SH-SY5Y (cell line): Measurements from ENCODE around the gene PSD.

Source experiments
- GATA2 ChIP-seq: IDR thresholded peaks from 2 replicates; pipeline ENCODE4 v1.6.1; 2011; ENCODE audit warnings: mild to moderate bottlenecking, low read depth, low read length
- GATA3 ChIP-seq: IDR thresholded peaks from 2 replicates; pipeline ENCODE4 v1.6.1; 2011; ENCODE audit warnings: low read depth, mild to moderate bottlenecking, low read length, moderate library complexity

The PSD gene

GRCh38 chr10:102418622-102419268, at the start of gene PSD:
PSD (minus strand) TSS chr10:102418785; CDS start chr10:102417038, 1,747 bp downstream.
- TF ChIP-seq GATA2, result no peak
- TF ChIP-seq GATA3, result no peak

DNA sequence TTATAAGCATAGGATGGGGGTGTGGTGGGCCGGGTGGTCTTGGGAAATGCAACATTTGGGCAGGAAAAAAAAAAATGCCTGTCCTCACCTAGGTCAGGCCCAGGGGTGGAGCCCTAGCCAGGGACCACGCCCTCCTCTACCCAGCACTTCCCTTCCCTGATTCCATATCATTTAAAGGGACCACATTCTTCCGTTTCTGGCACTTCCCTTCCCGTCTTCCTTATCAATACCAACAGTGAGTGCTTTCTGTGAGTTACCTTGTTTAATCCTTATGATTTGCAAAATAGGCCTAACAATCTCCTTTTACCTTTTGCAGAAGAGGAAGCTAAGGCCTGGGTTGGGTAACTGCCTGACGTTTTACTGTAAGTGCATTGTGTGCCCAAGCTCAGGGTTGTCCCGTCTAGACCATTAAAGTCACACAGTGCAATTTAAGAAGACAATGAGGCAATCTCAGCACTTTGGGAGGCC, 49.4 kb upstream of the PSD start:
- TF ChIP-seq GATA2 (no peak), GATA3 (no peak)

DNA sequence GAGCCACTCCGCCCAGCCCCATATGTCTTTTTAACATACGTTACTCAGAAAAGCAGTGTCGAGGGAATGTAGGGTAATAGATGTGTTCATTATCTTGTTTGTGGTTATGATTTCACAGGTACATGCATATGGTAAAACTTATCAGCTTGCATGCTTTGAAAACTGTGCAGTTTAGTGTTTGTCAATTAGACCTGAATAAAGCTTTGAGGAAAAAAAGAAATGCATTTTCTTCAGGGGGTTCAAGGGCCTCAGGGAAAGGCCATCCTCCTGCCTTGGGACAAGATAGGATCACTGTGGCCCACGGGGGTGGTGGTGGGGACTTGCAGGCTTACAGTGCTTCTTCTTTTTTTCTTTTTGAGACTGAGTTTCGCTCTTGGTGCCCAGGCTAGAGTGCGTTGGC, 48.7 kb upstream of the PSD start:
- no peak for TF ChIP-seq GATA2

DNA sequence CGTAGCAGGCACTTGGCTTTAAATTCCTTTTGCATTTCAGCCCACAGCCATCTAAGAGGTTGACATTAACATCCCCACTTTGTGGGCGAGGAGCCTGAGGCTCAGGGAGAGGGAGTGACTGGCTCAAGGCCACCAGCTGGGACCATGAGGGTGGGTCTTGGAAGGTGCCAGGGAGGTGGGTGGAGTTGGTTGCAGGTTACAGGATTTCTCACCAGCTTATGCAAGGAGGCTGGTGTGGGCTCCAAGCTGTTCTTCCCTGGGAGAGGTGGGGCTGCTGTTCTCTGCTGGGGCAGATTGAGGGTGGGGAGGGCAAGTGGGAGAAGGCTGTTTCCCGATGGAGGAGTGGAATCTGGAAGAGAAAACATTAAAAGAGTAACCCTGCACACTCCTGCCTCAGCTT, 46.9 kb upstream of the PSD start:
- TF ChIP-seq GATA3, result no peak
- TF ChIP-seq GATA2, result no peak

DNA sequence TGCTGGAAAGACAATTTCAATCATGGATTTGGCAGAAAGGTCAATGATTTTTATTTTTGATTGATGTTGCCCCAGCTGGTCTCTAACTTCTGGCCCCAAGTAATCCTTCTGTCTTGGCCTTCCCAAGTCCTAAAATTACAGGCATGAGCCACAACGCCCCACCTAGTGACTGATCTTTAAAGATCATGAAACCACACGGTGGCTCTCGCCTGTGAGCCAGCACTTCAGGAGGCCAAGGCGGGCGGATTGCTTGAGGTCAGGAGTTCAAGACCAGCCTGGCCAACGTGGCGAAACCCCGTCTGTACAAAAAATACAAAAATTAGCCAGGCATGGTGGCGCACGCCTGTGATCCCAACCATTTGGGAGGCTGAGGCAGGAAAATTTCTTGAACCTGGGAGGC, 45.4 kb upstream of the PSD start:
- TF ChIP-seq GATA2, result no peak

DNA sequence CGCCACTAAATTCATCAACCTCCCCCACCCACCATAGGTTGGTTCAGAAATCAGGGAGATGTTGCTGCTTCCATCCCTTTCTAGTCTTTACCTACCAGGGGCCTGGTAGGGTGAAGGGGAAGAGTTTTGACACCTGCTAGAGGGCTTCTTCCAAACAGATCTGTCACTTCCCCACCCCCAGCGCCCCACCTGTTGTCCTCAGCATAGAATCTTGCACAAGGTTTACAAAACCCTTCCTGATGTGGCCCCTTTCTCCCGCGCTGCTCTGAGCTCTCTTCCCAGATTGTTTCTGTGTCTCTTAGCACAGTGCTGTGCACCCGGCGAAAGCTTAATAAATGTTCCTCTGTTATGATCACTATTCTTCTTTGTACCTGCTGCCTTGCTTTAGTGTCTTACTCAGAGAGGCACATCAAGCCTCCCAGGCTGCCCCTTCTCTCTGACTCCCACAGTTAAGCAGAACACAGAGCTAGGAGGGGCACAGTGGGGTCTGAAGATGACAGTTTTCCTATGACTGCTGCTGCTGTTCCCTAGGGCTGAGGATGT, 44.0 kb upstream of the PSD start:
- no peak for TF ChIP-seq GATA2
- no peak for TF ChIP-seq GATA3

DNA sequence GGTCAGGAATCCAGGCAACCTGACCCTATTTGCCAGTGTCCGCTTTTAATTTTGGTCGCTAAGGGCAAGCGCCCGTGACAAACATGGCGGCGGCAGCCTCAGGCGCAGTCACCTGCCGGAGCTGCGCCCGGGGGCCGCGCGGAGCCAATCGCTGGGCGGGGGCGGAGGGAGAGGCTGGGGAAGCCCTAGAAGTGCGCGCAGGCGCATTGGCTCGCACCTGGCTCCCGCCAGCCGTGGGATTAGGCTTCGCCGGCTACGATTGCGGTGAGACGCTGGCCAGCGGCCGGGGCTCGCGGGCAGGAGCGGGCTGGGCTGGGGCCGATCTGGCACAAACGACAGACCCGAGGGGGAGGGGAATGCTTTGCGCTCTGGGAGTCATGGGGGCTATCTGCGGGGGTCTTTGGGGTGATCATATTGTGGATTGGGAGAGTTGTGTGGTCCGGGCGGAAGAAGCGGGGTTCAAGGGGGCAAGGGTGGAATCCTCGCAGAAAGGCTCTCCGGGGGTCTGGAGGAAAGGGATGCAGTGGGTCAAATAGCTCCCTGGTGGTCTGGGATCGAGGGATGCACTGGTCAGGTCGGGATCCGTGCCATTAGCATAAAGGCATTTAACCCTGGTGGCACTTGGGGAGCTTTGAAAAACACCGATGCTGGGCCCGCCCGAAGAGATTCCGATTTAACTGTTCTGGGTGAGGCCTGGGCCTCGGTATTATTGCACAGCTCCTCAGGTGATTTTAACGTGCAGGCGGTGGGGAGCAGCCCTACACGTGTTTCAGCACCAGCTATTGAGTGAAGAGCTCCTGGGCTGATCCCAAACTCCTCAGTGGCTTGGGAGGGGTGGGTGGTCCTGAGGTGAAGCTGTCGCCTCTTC, 42.8 kb upstream of the PSD start:
- TF ChIP-seq GATA2, result no peak
- no peak for TF ChIP-seq GATA3

GRCh38 chr10:102460836-102461186, 42.2 kb upstream of the PSD start:
- TF ChIP-seq GATA3 (no peak), GATA2 (no peak)

DNA sequence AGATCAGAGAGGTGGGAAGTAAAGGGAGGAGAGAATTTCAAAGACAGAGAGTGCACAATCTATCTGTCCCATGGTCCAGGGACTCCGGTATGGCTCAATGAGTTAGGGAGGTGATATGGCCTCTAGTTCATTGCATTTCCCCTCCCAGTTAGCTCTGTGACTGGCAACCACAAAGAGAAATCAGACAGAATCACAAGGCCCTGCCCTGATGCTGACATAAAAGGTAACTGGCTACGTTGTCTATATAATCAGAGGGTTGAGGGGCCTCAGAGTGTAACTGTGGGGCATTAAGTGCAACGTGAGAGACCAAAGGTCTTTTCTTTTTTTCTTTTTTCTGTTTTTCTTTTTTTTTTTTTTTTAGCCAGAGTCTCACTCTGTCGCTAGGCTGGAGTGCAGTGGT, 40.1 kb upstream of the PSD start:
- TF ChIP-seq GATA3, result no peak
- TF ChIP-seq GATA2, result no peak

DNA sequence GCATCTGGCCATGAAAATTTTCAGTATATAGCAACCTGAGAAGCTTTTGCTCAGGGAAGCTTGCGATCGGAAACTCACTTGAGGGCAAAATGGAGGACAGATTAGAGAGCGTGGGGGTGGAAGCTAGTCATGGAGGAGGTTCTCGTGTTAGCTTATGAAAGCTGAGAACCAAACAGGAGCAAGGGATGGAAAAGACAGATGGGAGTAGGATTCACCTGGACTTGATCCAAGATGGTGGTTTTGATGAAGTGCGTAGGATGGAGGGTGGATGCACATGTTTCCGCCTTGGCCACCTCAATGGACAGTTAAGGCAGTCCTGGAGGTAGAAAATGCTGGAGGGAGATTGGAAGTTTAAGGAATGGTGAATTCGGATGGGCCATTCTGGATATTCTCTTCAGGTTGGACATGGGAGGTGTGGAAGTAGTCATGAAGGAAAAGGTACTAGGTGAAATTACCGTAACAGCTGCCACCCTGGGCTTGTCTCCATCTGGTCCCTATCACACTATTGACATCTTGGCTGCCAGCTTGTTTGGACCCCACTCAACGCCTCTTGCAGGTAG, 39.1 kb upstream of the PSD start:
- TF ChIP-seq GATA3, result no peak
- no peak for TF ChIP-seq GATA2

DNA sequence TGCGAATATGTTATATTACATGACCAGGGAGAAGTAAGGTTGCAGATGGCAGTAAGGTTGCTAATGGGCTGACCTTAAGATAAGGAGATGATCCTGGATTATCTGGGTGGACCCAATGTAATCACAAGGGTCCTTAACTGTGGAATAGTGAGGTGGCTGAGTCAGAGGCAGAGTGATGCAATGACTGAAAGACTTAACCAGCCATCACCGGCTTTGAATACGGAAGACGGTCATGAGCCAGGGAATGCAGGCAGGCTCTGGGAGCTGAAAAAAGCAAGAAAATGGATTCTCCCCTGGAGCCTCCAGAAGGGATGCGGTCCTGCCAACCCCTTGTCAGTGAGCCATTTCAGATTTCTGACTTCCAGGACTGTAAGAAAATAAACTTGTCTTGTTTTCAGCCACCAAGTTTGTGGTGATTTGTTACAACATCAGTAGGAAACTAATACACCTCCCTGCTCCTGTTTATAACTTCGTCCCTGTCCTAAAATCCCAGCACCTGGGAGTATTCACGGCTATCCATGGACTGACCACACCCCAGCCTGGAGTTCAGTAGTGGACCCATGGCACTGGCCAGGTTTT, 37.4 kb upstream of the PSD start:
- no peak for TF ChIP-seq GATA2
- TF ChIP-seq GATA3, result no peak

DNA sequence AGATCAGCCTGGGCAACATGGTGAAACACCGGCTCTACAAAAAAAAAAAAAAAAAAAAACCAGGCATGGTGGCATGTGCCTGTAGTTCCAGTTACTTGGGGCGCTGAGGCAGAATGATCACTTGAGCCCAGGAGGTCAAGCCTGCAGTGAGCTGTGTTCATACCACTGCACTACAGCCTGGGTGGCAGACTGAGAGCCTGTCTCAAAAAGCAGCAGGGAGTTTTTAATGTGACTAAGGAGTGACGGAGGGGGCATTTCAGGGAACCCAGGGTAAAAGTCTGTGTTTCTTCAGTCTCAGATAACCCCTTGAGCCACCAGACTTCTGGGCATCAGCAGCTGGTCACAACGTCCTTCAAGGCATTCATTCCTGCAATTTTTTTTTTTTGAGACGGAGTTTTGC, 34.9 kb upstream of the PSD start:
- TF ChIP-seq GATA3 (no peak), GATA2 (no peak)

- TF ChIP-seq GATA2 (no peak), GATA3 (no peak)
Measured at GRCh38 chr10:102452672-102453340, 34.2 kb upstream of the PSD start.

DNA sequence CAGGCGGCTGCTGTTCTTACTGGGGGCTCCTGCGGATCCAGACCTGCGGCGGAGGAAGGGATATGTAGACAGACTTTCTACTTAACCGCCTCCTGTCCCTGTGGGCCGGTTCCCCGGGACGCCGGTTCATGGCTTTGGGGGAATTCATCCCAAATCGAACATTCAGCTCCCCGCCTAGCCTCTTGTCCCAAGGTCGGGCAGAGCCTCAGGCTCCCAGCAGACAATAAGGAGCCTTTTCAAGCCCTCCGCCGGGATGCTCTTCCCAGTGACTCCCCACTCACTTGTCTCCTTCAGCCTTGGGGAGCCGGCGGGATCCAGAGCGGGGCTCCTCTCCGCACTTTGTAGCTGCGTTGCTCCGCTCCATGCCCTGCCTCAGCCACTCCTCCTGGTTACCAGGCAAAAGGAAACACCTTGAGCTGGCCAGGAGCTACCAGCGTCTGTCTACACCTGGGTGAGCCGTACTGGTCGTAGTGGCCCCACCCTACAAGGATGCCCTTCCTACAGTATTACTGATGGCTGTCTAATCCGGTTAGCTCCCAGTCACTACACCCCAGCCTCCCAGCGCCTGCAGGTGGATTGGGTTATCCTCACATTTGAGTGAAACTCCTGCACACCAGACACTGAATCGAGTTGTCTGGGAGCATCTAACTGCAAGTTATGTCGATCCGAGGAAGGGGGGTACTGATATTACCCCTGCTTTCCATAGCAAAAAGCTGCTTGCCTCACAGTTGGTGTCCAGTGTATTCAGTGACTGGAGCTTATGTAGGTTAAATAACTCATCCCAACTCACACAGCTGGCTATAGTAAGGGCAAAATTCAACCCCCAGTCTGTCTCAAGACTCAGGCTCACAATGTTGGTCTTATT, 32.8 kb upstream of the PSD start, which contains the start of gene C10orf95:
TSS of gene C10orf95 (minus strand) at position 439 of the 865 bp plus-strand sequence. CDS start 450 bp downstream, outside the sequence.
- TF ChIP-seq GATA2 (no peak), GATA3 (no peak)
